HCT116 (cell line): ENCODE measurements around the gene CUBN. TPM values are rescaled to one million over a fixed set of nuclear protein-coding genes. Genes with fewer than 3 reads are reported as not detected.

Experiments used
- ATAC-seq: fragments of 200-7000 bp; cut with Tn5 transposase; 2 replicates; pipeline ENCODE4 v1.9.1; 2020; ENCODE audit warnings: mild to moderate bottlenecking, moderate library complexity
- BruUV-seq: library from RNA; stranded (reverse); fragments of 400-500 nt; replicated peaks from 2 replicates; lab custom pipeline; 2021; lab: Mats Ljungman, UMichigan
- CTCF ChIA-PET: fragments of 300-600 bp; sonication (Branson Sonifier 250); formaldehyde crosslinking; loops from one replicate; lab custom pipeline; 2021; ENCODE audit warnings: antibody characterized with exemption; lab: Charles Lee
- POLR2A ChIA-PET: fragments of 300-600, 350-600 bp; sonication (Branson Sonifier 250); formaldehyde crosslinking; loops from one replicate; lab custom pipeline; 2021; ENCODE audit warnings: antibody characterized with exemption; lab: Charles Lee
- RAD21 ChIA-PET, 2 experiments: fragments of 300-600 bp; sonication (Branson Sonifier 250); formaldehyde crosslinking; loops; one replicate each; lab custom pipeline; 2023; ENCODE audit warnings: low total read pairs in 2 of 2; ENCODE audit not compliant: uncharacterized antibody in 2 of 2, unreplicated experiment in 2 of 2, low non-redundant PET in 1 of 2; lab: Charles Lee
- DNase-seq: peaks from one replicate; pipeline ENCODE4 v3.0.0-alpha.2; 2010; ENCODE audit warnings: low read depth, low spot score
- H2AFZ ChIP-seq: fragments of 200-600 bp; shearing (Covaris generic), sonication (generic); 2 replicates; pipeline ENCODE4 v1.6.1; 2017; ENCODE audit warnings: low read depth, mixed run types, mixed read lengths, antibody characterized with exemption, low read length; ENCODE audit not compliant: poor library complexity, severe bottlenecking
- H3K27ac ChIP-seq: 2 replicates; pipeline ENCODE4 v1.5.1; 2012; ENCODE audit warnings: low read depth, low read length
- H3K27me3 ChIP-seq: fragments of 200-600 bp; sonication (generic); 2 replicates; pipeline ENCODE4 v1.6.1; 2016; ENCODE audit warnings: mixed run types, low read length, mixed read lengths; ENCODE audit not compliant: insufficient read depth
- H3K36me3 ChIP-seq, 2 experiments: fragments of 200-500 bp in 1 of 2; fragments of 200-600 bp in 1 of 2; sonication (Bioruptor generic) in 1 of 2; sonication (generic) in 1 of 2; 2 replicates each; pipeline versions ENCODE4 v1.5.1 to v1.6.1; 2014 to 2016; ENCODE audit warnings: low read length in 2 of 2, inconsistent platforms in 1 of 2, mixed read lengths in 1 of 2, mixed run types in 1 of 2; ENCODE audit not compliant: insufficient read depth in 2 of 2, control insufficient read depth in 1 of 2
- H3K4me1 ChIP-seq, 2 experiments: fragments of 200-600 bp in 1 of 2; sonication (generic) in 1 of 2; 2 replicates each; pipeline versions ENCODE4 v1.5.1 to v1.6.1; 2012 to 2017; ENCODE audit warnings: low read length in 2 of 2, inconsistent platforms in 1 of 2, mild to moderate bottlenecking in 1 of 2, mixed read lengths in 1 of 2, mixed run types in 1 of 2, moderate library complexity in 1 of 2; ENCODE audit not compliant: insufficient read depth in 2 of 2, control insufficient read depth in 1 of 2
- H3K4me2 ChIP-seq: fragments of 200-600 bp; sonication (generic); 2 replicates; pipeline ENCODE4 v1.6.1; 2017; ENCODE audit warnings: mixed run types, low read length, mixed read lengths
- H3K4me3 ChIP-seq, 2 experiments: fragments of 200-600 bp in 1 of 2; sonication (generic) in 1 of 2; replicated peaks in 1 of 2; 2 replicates each; pipeline ENCODE4 v1.5.1; 2011 to 2016; ENCODE audit warnings: low read length in 2 of 2, control low read depth in 1 of 2, low read depth in 1 of 2, mild to moderate bottlenecking in 1 of 2, mixed read lengths in 1 of 2, mixed run types in 1 of 2
- H3K79me2 ChIP-seq: fragments of 200-600 bp; sonication (generic); 2 replicates; pipeline ENCODE4 v1.6.1; 2017; ENCODE audit warnings: mild to moderate bottlenecking, mixed run types, low read length, moderate library complexity, mixed read lengths; ENCODE audit not compliant: insufficient read depth
- H3K9ac ChIP-seq: fragments of 200-600 bp; sonication (generic); 2 replicates; pipeline ENCODE4 v1.6.1; 2016; ENCODE audit warnings: low read length, mixed read lengths
- H3K9me2 ChIP-seq: fragments of 200-600 bp; sonication (generic), shearing (Covaris generic); 2 replicates; pipeline ENCODE4 v1.6.1; 2017; ENCODE audit warnings: mixed run types, mild to moderate bottlenecking, moderate library complexity; ENCODE audit not compliant: insufficient read depth
- H3K9me3 ChIP-seq, 2 experiments: fragments of 200-500 bp in 1 of 2; fragments of 200-600 bp in 1 of 2; sonication (Bioruptor generic) in 1 of 2; sonication (generic) in 1 of 2; 2 replicates each; pipeline ENCODE4 v1.6.1; 2014 to 2017; ENCODE audit warnings: low read length in 2 of 2, mixed read lengths in 2 of 2, inconsistent platforms in 1 of 2, low read depth in 1 of 2, mild to moderate bottlenecking in 1 of 2, mixed run types in 1 of 2, moderate library complexity in 1 of 2; ENCODE audit not compliant: control insufficient read depth in 1 of 2, insufficient read depth in 1 of 2
- H4K20me1 ChIP-seq: fragments of 200-600 bp; sonication (generic), shearing (Covaris generic); 2 replicates; pipeline ENCODE4 v1.6.1; 2017; ENCODE audit warnings: mixed run types, mild to moderate bottlenecking, moderate library complexity; ENCODE audit not compliant: insufficient read depth
- EGR1 ChIP-seq: IDR thresholded peaks from 2 replicates; pipeline ENCODE4 v1.6.1; 2012; ENCODE audit warnings: low read depth
- EZH2 ChIP-seq: fragments of 200-600 bp; sonication (generic); IDR thresholded peaks from 2 replicates; pipeline ENCODE4 v1.6.1; 2017; ENCODE audit warnings: antibody characterized with exemption, mixed run types
- EZH2phosphoT487 ChIP-seq: fragments of 200-600 bp; IDR thresholded peaks from 2 replicates; pipeline ENCODE4 v1.6.1; 2018; ENCODE audit warnings: antibody characterized with exemption, borderline replicate concordance
- JUND ChIP-seq: IDR thresholded peaks from 2 replicates; pipeline ENCODE4 v1.6.1; 2012
- RAD21 ChIP-seq: IDR thresholded peaks from 2 replicates; pipeline ENCODE4 v1.6.1; 2012; ENCODE audit warnings: low read depth, mild to moderate bottlenecking
- SRF ChIP-seq: IDR thresholded peaks from 2 replicates; pipeline ENCODE4 v1.6.1; 2012; ENCODE audit warnings: low read depth
- TCF7L2 ChIP-seq: IDR thresholded peaks from 2 replicates; pipeline ENCODE4 v1.7.0; 2011; ENCODE audit warnings: borderline replicate concordance, inconsistent platforms; ENCODE audit not compliant: insufficient read depth, insufficient read length; ENCODE audit errors: extremely low read depth
- ZFX ChIP-seq: fragments of 450-650 bp; IDR thresholded peaks from 2 replicates; pipeline ENCODE4 v1.6.1; 2017
- ZNF274 ChIP-seq: fragments of 200-500 bp; sonication (Bioruptor generic); IDR thresholded peaks from 2 replicates; pipeline ENCODE4 v1.6.1; 2014; ENCODE audit warnings: mild to moderate bottlenecking, low read depth, low read length, inconsistent platforms
- intact Hi-C: fragments of 100-400 bp; cut with micrococcal nuclease; formaldehyde crosslinking; loops from 2 replicates; pipeline ENCODE4 v1.10.0; 2022
- total RNA-seq: library from RNA; stranded (reverse); gene quantifications from one replicate; pipeline ENCODE4 v1.2.1, GENCODE V29; 2021; ENCODE audit not compliant: unreplicated experiment
- TF ChIP-seq, protein P1 (sequence below): IDR thresholded peaks from 2 replicates; pipeline ENCODE4 v1.6.1; 2011; ENCODE audit warnings: mild to moderate bottlenecking, low read length, moderate library complexity; ENCODE audit not compliant: insufficient replicate concordance; ENCODE audit errors: extremely low read depth

CUBN gene
- total RNA-seq, 1 experiment from 2014 or later = 1.2 TPM

DNA sequence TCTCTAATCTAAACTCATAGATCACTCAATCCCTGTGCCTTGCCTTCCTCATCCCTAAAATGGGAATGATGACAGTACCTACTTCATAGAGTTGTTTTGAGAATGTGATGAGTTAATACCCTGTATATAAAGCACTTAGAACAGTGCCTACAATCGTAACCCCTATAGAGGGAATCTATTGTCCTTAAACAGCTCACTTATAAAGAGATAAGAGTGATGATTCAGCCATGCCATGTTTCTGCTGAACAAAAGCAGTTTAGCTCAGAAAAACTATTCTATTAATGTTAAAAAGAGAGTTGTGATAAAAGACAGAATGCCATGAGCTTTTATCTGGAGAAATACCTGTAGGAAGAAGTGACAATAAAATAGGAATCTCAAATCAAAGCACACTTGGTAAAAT is 63.6 kb downstream of the CUBN start (continued):
- TF ChIP-seq SRF (no peak), RAD21 (no peak), ZFX (no peak), ZNF274 (no peak), EZH2 (no peak), EGR1 (no peak), JUND (no peak), TCF7L2 (no peak), EZH2phosphoT487 (no peak)

DNA sequence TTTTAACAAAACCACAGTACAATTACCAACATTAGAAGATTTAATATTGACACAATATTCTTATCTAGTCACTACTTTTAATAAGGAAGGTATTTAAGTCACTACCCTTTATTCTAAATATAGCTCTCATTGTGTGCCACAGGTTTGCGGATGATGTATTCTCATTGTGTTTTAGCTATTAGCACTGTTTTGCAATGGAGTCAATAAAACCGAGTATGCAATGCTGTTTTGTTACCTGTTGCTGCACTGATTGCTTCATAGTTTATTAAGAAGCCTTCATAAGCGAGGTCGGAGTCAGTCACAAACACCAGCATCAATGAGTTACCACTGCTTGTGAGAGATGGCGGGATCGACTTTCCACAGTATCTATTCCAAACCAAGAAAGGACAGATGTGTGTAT is 64.3 kb downstream of the CUBN start:
- Histone ChIP-seq H3K27ac (no peak overlapping the region), H3K9me2 (no peaks in the 10 kb centered on the region), H3K9ac (no peak overlapping the region), H4K20me1 (no peaks in the 10 kb centered on the region), H3K27me3 (no peaks in the 10 kb centered on the region), H3K4me3 (no peak overlapping the region), H3K4me1 (peaks cover 32 to 40% of the 10 kb centered on the region in 2 experiments), H3K36me3 (no peaks in the 10 kb centered on the region), H3K4me2 (no peak overlapping the region), H3K9me3 (no peaks in the 10 kb centered on the region), H3K79me2 (no peaks in the 10 kb centered on the region), H2AFZ (no peak overlapping the region)
- DNase-seq (no peak), ATAC-seq (no peak)
- RAD21 ChIA-PET = no interaction called here
- POLR2A ChIA-PET = interaction anchor here (0.8 kb wide), 1 partner anchor 173 kb away, joined by 3 read pairs; no protein-coding TSS in a partner anchor
- BruUV-seq = no TSS peak
- intact Hi-C loops = loop anchor here (10.0 kb wide), 1 partner anchor 170 kb away; no protein-coding TSS in a partner anchor
- TF ChIP-seq, protein P1, sequence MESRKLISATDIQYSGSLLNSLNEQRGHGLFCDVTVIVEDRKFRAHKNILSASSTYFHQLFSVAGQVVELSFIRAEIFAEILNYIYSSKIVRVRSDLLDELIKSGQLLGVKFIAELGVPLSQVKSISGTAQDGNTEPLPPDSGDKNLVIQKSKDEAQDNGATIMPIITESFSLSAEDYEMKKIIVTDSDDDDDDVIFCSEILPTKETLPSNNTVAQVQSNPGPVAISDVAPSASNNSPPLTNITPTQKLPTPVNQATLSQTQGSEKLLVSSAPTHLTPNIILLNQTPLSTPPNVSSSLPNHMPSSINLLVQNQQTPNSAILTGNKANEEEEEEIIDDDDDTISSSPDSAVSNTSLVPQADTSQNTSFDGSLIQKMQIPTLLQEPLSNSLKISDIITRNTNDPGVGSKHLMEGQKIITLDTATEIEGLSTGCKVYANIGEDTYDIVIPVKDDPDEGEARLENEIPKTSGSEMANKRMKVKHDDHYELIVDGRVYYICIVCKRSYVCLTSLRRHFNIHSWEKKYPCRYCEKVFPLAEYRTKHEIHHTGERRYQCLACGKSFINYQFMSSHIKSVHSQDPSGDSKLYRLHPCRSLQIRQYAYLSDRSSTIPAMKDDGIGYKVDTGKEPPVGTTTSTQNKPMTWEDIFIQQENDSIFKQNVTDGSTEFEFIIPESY = no peak
- CTCF ChIA-PET = no interaction called here
